Stimulated activated CD4-positive, alpha-beta T cell treated with anti-CD3 and anti-CD28 coated beads, Interleukin-2, amount 100 ng/mL, for 24 hours (primary cell): ENCODE measurements around the gene C1QTNF6.

ENCODE experiments used
- DNase-seq, 2 donors: peaks; one replicate each; pipeline ENCODE4 v3.0.0-alpha.2; 2020

The C1QTNF6 gene

GRCh38 chr22:37160027-37160426 is 28.0 kb downstream of the C1QTNF6 start:
- no peak for DNase-seq

DNA sequence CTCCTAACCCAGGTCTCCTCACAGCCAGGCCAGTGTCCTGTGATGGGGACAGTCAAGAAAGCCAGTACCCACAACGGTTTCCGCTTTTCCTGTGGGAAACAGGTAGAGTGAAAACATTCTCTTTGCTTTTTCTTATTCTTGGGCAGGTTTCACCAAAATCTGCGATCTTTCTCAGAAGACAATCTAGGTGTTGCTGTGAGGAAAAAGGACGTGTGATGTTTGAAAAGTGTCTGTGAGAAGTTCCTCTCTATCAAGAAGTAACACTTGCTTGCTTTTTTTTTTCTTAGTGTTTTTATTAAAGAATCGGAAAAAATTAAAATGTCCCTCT is 29.1 kb downstream of the C1QTNF6 start:
- no peak for DNase-seq

DNA sequence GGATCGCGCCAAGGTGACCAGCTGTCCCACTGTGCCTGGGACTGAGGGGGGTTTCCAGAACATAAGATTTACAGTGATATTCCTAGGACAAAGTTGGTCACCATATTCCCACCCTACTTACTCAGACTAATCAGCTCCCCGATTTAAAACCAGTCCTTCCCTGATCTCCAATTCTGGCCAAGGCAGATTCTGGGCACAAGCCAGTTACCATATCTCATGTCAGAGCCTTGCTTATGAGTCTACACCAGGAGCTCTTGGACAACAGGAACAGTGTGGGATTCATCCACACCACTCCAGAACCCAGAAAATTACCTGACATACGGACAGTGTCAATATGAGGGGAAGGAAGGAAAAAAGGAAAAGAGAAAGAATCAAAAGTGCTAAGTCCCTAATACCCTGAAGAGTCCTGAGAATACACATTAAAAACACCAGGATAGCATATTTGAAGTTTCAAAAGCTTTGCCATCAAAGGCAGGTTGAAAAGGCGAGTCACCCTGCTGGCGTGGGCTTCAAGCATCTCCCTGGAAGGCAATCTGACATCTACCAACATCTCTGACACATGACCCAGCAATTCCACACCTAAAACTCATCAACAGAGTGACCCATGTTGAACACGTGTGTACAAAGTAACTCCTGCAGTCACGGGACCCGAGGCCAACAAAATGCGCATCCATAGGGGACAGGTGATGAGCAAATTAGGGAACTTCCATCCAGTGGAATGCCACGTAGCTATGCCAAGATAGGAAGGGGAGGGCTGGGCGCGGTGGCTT is 30.3 kb downstream of the C1QTNF6 start:
- no peak for DNase-seq

- no peak for DNase-seq
Measured at GRCh38 chr22:37156686-37157435, 31.2 kb downstream of the C1QTNF6 start.

DNA sequence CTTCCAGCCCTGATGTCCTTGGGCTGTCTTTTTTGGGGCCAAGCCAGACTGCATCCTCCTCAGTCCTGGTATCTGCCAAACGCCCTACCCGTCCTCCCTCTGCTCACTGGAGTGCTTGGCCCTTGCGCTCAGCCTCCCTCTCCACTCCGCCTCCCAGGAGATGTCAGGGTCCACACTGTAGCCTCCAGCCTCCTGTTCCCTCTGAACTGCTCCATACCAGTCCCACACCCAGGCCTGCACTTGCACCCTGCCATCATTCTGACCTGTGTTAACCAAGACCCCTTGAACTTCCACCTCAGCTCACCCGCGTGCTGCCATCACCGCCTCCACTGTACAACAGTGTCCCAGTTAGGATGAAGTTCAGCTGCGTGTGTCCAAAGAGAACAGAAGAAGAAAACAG is 32.1 kb downstream of the C1QTNF6 start:
- no peak for DNase-seq

- no peak for DNase-seq
Measured at GRCh38 chr22:37154925-37155712, 32.9 kb downstream of the C1QTNF6 start.

DNA sequence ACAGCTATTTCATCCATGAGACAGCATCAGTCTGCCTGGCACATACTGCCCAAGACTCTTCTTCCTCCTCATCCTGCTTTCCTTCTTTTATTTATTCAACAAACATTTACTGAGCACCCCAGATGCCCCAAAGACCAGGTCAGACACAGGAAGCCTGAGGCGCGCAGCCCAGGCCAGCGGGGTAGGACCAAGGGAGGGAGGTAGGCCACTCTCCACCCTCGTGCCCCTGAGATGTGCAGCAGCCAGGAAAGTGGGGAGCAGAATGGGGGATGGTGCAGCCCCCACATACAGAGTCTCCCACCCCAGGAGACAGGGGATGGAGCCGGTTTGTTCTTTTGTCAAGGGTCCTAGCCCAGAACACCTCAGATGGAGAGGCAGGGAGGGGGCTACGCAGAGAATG is 34.1 kb downstream of the C1QTNF6 start:
- DNase-seq, result no peak

GRCh38 chr22:37151401-37151800 is 36.6 kb downstream of the C1QTNF6 start:
- DNase-seq, result no peak

GRCh38 chr22:37150701-37151100 is 37.3 kb downstream of the C1QTNF6 start:
- no peak for DNase-seq

DNA sequence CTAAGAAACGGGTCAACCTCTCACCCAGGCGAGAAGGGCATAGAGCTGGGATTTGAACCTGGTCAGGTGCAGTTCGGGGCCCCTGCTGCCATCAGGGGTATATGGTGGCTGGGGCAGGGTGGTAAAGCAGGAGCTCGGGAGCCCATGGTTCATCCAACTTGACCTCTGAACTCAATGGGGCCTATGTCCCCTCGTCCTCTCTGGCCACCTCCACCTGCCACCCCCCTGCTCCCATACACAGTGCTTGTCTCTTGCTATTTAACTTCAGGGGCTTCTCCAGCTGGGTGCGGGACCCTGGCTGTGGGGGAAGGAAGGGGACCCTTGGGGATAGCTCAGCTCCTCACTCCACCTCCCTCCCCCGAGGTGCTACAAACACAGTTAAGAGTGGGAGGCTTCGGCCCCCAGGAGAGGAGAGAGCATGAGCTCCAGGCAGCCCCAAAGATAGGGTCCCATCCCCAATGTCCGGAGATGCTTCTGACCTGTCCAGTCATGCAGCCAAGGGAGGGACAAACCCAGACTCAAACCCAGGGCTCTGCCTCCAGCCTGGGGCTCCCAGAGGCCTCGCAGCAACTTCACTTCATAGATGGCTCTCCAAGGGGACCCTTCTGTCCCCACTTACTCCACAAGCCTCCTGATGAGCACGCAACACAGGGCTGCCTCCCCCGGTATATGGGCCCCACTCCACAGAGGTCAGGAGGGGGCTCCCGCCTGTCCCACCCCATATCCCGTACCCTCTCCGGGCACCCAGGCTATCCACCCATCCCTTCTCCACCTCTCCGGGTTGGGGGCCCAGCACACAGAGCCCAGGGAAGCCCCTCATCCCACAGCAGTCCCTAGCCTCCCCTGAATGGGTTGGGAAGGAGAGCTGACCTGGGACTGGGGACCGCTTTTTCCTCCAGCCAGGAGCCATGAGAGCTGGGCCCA is 39.0 kb downstream of the C1QTNF6 start:
- no peak for DNase-seq

DNA sequence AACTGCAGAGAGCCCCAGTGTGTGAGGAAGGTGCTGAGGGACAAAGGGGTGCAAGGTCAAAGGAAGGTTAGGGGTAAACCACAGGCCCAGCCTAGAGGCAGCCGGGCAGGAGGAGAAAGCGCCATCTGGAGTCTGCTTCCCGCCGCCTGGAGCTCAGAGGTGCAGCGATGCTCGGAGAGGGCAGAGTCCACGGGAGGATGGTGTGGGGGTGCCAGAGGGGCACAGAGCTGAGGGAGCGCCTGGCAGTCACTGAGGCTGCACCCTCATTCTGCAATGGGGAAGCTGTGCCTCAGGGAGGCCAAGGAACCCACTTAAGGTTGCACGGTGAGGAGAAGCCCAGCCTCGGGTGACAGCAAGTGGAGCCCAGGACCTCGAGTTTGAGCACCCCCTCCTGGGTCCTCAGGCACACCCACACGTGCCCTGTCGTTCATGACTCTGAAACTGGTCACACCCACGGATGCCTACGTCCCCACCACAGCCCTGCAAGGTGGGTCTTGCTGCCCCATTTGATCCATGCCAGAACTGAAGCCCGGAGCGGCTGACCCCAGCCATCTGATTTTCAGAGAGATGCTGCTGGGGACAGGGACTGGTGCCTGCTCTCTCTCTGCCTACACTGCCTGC is 39.9 kb downstream of the C1QTNF6 start:
- DNase-seq, result peak; percentile 36 to 54

- no peak for DNase-seq
Measured at GRCh38 chr22:37147186-37147990, 40.7 kb downstream of the C1QTNF6 start.

DNA sequence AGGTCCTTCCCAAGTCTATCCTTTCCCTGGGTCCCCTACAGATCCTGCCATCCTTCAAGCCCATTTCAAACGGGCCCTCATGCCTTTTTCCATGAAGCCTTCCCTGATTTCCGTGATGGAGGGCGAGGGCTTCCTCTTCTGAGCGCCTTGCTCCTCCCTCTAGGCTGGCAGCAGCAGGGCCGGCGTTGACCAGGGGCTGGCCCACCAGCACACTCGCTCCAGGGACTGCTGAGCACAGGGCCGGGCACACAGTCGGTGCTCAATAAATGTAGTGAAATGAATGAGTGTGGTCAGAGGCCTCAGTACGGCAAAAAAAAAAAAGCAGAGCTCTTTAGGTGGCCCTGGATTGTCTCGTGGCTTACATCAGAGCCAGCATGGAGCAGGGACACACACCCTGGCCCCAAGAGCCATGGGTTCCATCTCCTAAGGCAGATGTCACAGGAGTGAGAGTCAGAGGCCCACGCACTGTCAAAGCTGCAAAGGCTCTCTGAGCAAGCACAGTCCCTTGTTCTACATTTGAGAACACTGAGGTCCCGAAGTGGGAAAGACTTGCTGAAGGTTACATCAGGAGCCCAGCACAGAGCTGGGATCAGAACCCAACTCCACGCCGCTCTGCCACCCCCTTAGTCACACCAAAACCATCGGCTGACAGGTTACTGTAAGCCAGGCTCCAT is 41.4 kb downstream of the C1QTNF6 start:
- DNase-seq, result no peak

GRCh38 chr22:37146051-37146385 is 42.0 kb downstream of the C1QTNF6 start:
- DNase-seq, result no peak

- DNase-seq, result no peak
Measured at GRCh38 chr22:37145180-37146050, 42.6 kb downstream of the C1QTNF6 start.

DNA sequence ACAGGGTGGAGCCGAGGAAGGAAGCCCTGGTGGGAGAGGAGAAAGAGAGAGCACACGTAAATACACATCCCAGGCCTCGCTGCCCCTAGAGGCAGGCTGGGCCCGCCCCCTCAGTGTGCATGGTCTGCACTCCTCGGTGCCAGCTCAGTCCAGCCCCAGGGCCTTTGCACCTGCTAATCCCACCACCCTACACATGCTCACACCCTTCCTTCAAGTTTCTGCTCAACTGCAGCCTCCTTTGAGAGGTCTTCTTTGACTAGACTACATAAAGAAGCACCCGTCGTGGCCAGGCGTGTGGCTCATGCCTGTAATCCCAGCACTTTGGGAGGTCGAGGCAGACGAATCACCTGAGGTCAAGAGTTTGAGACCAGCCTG is 43.9 kb downstream of the C1QTNF6 start:
- DNase-seq, result no peak

DNA sequence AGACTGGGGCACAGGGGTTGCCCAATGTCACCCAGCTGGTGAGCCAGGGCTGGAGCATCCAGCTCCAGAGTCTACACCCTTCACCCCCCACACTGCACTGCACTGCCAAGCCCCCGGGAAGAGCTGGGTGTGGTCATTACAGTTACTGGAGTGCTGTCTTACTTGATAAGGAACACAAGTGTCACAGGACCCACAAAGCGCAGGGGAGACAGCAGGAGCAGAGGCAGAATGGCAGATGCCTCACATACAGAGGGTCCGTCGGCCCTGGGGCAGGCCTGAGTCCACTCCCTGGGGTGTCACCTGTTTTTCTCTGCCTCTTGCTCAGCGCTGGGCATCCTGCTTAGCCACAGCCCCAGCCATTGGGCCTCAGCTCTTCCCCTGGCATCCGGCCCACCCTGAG is 46.1 kb downstream of the C1QTNF6 start:
- DNase-seq, result no peak

GRCh38 chr22:37141476-37141875 is 46.6 kb downstream of the C1QTNF6 start:
- DNase-seq, result no peak

- no peak for DNase-seq
Measured at GRCh38 chr22:37140686-37141323, 47.2 kb downstream of the C1QTNF6 start.
